Upper lobe of left lung (tissue), 6 donors: ENCODE measurements around the gene CDK5RAP2. TPM values are rescaled to one million over a fixed set of nuclear protein-coding genes. Genes with fewer than 3 reads are reported as not detected.

ENCODE experiments used
- ATAC-seq, 2 donors: fragments of 200-7000 bp; cut with Tn5 transposase; one replicate each; pipeline ENCODE4 v1.9.1; 2022; ENCODE audit warnings: mild to moderate bottlenecking in 2 of 2, moderate library complexity in 2 of 2; ENCODE audit not compliant: low FRiP score in 2 of 2
- DNase-seq, 2 donors: peaks; one replicate each; pipeline ENCODE4 v3.0.0-alpha.2; 2019 to 2020
- H3K27ac ChIP-seq, 4 donors: fragments of 200-600 bp; sonication (generic); one replicate each; pipeline ENCODE4 v1.5.1; 2016 to 2019
- H3K27me3 ChIP-seq, 4 donors: fragments of 200-600 bp; sonication (generic); one replicate each; pipeline ENCODE4 v1.5.1; 2017 to 2019
- H3K36me3 ChIP-seq, 4 donors: fragments of 200-600 bp; sonication (generic); one replicate each; pipeline ENCODE4 v1.5.1; 2016 to 2019
- H3K4me1 ChIP-seq, 4 donors: fragments of 200-600 bp; sonication (generic); one replicate each; pipeline ENCODE4 v1.5.1; 2018 to 2019
- H3K4me3 ChIP-seq, 4 donors: fragments of 200-600 bp; sonication (generic); one replicate each; pipeline ENCODE4 v1.5.1; 2017 to 2019; ENCODE audit warnings: mild to moderate bottlenecking in 2 of 4, moderate library complexity in 1 of 4
- H3K9me3 ChIP-seq, 4 donors: fragments of 200-600 bp; sonication (generic); one replicate each; pipeline ENCODE4 v1.5.1; 2018 to 2019
- EP300 ChIP-seq, 4 donors: sonication (generic); formaldehyde crosslinking; IDR thresholded peaks; one replicate each; pipeline ENCODE4 v1.5.1; 2017; ENCODE audit warnings: antibody characterized with exemption in 4 of 4, control low read depth in 2 of 4
- POLR2A ChIP-seq, 4 donors: fragments of 450-650 bp; IDR thresholded peaks; one replicate each; pipeline ENCODE4 v1.5.1; 2016 to 2017; ENCODE audit warnings: antibody characterized with exemption in 4 of 4, mild to moderate bottlenecking in 2 of 4
- POLR2AphosphoS5 ChIP-seq, 2 donors: sonication (generic); formaldehyde crosslinking; IDR thresholded peaks; one replicate each; pipeline ENCODE4 v1.5.1; 2017; ENCODE audit warnings: antibody characterized with exemption in 2 of 2
- WGBS, 2 donors: methylation state at CpG; one replicate each; pipeline ENCODE4 v1.1.5; 2017 to 2018; 5-methylcytosine and 5-hydroxymethylcytosine counted together
- total RNA-seq, 6 donors: library from RNA; depleted of rRNA in 4 of 6; stranded (reverse); fragments of >200 nt in 4 of 6; gene quantifications; one replicate each; pipeline versions ENCODE4 v1.1.0 to v1.2.1, GENCODE V29; 2016 to 2021
- TF ChIP-seq, protein P1 (sequence below), 6 experiments: fragments of 450-650 bp in 4 of 6; fragments of 200-600 bp in 2 of 6; sonication (generic) in 2 of 6; IDR thresholded peaks; one replicate each; pipeline ENCODE4 v1.5.1; 2016 to 2019; ENCODE audit warnings: antibody characterized with exemption in 6 of 6
- donor health status: DM: no; HTN: no; CAD: no; lungs with moderate emphysema.
- donor health status: DM: no; HTN: yes; CAD: no; lungs with severe emphysema.

CDK5RAP2 gene
- total RNA-seq, 6 donors from 2014 or later: 41.7 to 137 (median 51.6) TPM

DNA sequence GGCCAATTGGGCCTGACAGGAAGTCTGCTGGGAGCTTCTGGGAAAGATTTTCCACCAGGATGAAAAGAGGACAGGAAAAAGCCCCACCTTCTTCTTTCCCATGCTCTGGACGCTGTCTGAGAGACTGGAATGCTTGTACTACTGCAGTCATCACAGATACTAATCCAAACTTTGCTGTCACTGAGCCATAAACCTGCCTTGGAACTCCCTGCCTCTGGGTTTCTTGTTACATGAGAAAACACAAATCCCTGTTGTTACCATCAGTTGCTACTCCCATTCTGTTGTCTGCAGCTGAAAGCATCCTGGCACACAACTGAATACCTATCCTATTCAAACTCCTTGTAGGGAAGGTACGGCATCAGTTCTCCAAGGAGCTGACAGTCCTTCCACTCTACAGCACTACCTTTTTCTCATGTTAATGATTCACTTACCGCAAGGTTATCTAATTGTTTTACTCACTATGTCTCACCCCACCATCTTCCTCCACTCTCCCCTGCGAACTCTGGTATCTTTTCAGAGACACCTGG lies 167.5 kb downstream of the CDK5RAP2 start:
- H3K4me3 ChIP-seq: no peak overlapping the region
- H3K9me3 ChIP-seq: no peaks in the 10 kb centered on the region
- TF ChIP-seq POLR2A (IDR thresholded peaks at IDR 0.05): no peak
- no peak for TF ChIP-seq EP300 (IDR thresholded peaks at IDR 0.05)
- TF ChIP-seq, protein P1, sequence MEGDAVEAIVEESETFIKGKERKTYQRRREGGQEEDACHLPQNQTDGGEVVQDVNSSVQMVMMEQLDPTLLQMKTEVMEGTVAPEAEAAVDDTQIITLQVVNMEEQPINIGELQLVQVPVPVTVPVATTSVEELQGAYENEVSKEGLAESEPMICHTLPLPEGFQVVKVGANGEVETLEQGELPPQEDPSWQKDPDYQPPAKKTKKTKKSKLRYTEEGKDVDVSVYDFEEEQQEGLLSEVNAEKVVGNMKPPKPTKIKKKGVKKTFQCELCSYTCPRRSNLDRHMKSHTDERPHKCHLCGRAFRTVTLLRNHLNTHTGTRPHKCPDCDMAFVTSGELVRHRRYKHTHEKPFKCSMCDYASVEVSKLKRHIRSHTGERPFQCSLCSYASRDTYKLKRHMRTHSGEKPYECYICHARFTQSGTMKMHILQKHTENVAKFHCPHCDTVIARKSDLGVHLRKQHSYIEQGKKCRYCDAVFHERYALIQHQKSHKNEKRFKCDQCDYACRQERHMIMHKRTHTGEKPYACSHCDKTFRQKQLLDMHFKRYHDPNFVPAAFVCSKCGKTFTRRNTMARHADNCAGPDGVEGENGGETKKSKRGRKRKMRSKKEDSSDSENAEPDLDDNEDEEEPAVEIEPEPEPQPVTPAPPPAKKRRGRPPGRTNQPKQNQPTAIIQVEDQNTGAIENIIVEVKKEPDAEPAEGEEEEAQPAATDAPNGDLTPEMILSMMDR (IDR thresholded peaks at IDR 0.05): no peak
- no peak for TF ChIP-seq POLR2AphosphoS5 (IDR thresholded peaks at IDR 0.05)
- DNase-seq: no peak
- 86 to 87% methylated on average over 4 of the region's 4 CpGs for WGBS, 2 donors
- ATAC-seq: peak in 1 of 2 donors; percentile 81
- H3K4me1 ChIP-seq: peaks cover 0 to 5% (median 0%) of the 10 kb centered on the region in 4 donors
- H3K27me3 ChIP-seq: no peaks in the 10 kb centered on the region
- H3K27ac ChIP-seq: no peak overlapping the region
- peaks cover 15 to 58% (median 36%) of the 10 kb centered on the region in 4 donors for H3K36me3 ChIP-seq

DNA sequence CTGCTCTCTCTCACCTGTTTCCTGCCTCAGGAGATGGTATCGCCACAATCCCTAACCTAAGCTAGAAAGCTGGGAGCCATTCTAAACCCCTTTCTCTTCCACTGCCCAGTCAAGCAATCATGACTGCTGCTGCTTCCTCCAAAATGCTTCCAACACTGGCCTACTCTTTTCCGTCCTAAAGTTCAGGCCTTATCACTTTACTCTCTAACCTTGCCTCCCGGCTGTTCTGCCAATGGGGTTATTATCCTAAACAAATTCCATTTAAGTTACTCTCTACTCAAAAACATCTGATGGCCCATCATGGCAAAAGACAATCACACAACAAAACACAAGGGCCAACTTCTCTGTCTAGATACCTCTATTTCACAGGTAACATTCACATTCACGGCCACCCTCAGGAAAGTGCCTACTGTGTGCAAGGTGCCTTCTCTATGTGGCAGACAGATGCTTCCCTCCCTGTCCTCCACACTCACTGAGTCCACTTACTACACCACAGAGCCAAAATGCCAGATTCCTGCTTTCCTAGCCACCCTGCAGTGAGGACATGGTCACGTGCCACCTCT lies 168.0 kb downstream of the CDK5RAP2 start:
- Histone ChIP-seq H3K27me3 (no peaks in the 10 kb centered on the region), H3K4me1 (peaks cover 0 to 5% (median 0%) of the 10 kb centered on the region in 4 donors), H3K4me3 (no peak overlapping the region), H3K36me3 (peaks cover 19 to 62% (median 39%) of the 10 kb centered on the region in 4 donors), H3K9me3 (no peaks in the 10 kb centered on the region), H3K27ac (no peak overlapping the region)
- WGBS, 2 donors: 83 to 90% methylated on average over 5 of the region's 5 CpGs
- ATAC-seq (no peak), DNase-seq (no peak)
- TF ChIP-seq POLR2AphosphoS5 (IDR thresholded peaks at IDR 0.05) (no peak), POLR2A (IDR thresholded peaks at IDR 0.05) (no peak), EP300 (IDR thresholded peaks at IDR 0.05) (no peak)
- TF ChIP-seq, protein P1 (IDR thresholded peaks at IDR 0.05): no peak

DNA sequence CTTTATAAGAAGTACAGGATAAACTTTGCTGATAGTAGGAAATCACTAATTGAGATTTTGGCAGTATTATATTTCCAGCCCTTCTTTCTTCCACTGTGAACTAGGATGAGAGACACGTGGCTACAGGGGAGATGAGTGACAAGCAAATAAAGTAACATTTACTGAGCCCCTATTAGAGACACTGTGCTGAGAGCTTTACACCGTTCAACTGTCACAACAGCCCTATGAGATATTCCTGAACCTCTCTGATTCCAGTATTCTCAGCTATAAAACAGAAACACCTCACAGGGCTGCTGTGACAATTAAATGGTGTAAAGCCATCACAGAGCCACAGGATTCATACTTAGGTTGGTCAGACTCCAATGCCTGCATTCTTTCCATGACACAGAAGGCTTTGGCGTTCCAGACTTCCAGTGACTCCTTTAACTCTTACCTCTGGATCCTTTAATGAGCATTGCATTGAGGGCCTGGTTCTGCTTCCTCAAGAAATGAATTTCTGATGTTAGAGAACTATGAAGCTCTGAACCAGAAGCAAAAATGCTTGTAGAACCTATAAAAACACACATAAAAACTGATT lies 169.0 kb downstream of the CDK5RAP2 start:
- peak in 1 of 2 donors; percentile 30 for ATAC-seq
- H3K9me3 ChIP-seq: no peaks in the 10 kb centered on the region
- TF ChIP-seq EP300 (IDR thresholded peaks at IDR 0.05): no peak
- no peak overlapping the region for H3K4me3 ChIP-seq
- DNase-seq: no peak
- peaks cover 0 to 5% (median 0%) of the 10 kb centered on the region in 4 donors for H3K4me1 ChIP-seq
- H3K36me3 ChIP-seq: peaks cover 23 to 67% (median 46%) of the 10 kb centered on the region in 4 donors
- WGBS, 2 donors: 68 to 86% methylated on average over 3 of the region's 3 CpGs
- no peak overlapping the region for H3K27ac ChIP-seq
- H3K27me3 ChIP-seq: no peaks in the 10 kb centered on the region

DNA sequence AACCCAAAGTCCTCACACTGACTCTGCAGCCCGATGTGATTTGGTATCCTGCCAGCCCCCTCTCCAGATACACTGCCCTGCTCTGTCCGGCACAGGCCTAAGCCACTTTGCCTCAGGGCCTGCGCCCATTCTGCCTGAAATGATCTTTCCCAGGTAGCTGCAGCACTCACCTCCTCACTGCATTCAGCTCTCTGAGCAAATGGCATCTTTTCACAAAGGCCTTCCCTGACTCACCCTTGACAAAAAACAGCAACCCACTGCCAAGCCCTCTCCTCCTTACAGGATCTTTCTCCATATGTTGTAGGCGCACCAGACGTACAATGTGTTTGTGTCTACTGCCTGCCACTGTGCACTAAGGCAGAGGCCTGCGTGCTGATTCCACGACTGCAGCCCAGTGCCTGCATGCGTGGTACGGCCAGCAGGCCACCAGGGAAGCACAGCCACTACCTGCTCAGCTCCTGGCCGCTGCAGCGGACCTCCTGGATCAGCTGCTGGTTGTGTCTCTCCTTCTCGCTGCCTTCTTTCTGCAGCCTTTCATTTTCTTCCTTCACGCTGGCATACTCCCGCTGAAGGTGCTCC lies 171.2 kb downstream of the CDK5RAP2 start:
- Histone ChIP-seq H3K4me1 (peaks cover 0 to 4% (median under 1%) of the 10 kb centered on the region in 4 donors), H3K27me3 (no peaks in the 10 kb centered on the region), H3K9me3 (no peaks in the 10 kb centered on the region), H3K27ac (no peak overlapping the region), H3K36me3 (peaks cover 33 to 69% (median 51%) of the 10 kb centered on the region in 4 donors), H3K4me3 (no peak overlapping the region)
- TF ChIP-seq POLR2AphosphoS5 (IDR thresholded peaks at IDR 0.05): no peak
- no peak for TF ChIP-seq POLR2A (IDR thresholded peaks at IDR 0.05)
- TF ChIP-seq, protein P1 (IDR thresholded peaks at IDR 0.05): no peak
- TF ChIP-seq EP300 (IDR thresholded peaks at IDR 0.05): no peak
- DNase-seq (peak in 1 of 2 donors; percentile 33), ATAC-seq (no peak)
- WGBS, 2 donors: 95 to 97% methylated on average over 14 of the region's 14 CpGs

DNA sequence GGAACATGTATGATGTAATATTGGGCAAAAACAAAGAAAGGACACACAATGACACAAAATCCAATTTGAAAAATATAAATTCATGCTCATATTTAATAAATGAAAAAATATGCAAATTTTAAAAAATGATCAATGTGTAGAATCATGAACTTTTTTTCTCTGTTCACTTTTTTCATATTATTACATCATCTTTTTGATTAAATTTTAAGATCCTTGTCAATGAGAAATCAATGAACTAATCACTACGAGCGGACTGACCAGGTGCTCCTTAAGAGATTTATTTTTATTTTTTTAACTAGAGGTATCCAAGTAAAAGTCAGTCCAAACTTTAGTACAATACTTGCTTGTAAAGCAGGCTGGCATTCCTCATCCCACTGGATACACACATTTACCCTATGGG lies 174.1 kb downstream of the CDK5RAP2 start:
- WGBS, 2 donors: 94 to 98% methylated on average over 2 of the region's 2 CpGs
- no peak for ATAC-seq
- H3K36me3 ChIP-seq: peaks cover 34 to 88% (median 71%) of the 10 kb centered on the region in 4 donors

More for the DNA sequence above, 174.1 kb downstream of the CDK5RAP2 start:
- no peaks in the 10 kb centered on the region for H3K27me3 ChIP-seq
- TF ChIP-seq EP300 (IDR thresholded peaks at IDR 0.05) (no peak), POLR2A (IDR thresholded peaks at IDR 0.05) (no peak), POLR2AphosphoS5 (IDR thresholded peaks at IDR 0.05) (no peak)
- TF ChIP-seq, protein P1 (IDR thresholded peaks at IDR 0.05): no peak
- H3K27ac ChIP-seq: no peak overlapping the region
- H3K4me3 ChIP-seq: no peak overlapping the region
- no peak for DNase-seq
- H3K4me1 ChIP-seq: peaks cover 0 to 8% (median 4%) of the 10 kb centered on the region in 4 donors
- no peaks in the 10 kb centered on the region for H3K9me3 ChIP-seq
